HPDE6-E6E7 (cell line): ENCODE data around the gene H6PD.

Experiments used
- DNase-seq: peaks from one replicate; pipeline ENCODE4 v3.0.0; 2011; ENCODE audit warnings: missing footprints; ENCODE audit errors: extremely low spot score

H6PD gene

GRCh38 chr1:9240914-9241820, 6.6 kb downstream of the H6PD start:
- no peak for DNase-seq

GRCh38 chr1:9241891-9242290, 7.3 kb downstream of the H6PD start:
- no peak for DNase-seq

GRCh38 chr1:9242338-9242969, 7.9 kb downstream of the H6PD start:
- DNase-seq: no peak

GRCh38 chr1:9243066-9243739, 8.6 kb downstream of the H6PD start:
- no peak for DNase-seq

GRCh38 chr1:9244501-9245229, 10.1 kb downstream of the H6PD start:
- no peak for DNase-seq

- no peak for DNase-seq
Observed at GRCh38 chr1:9245230-9245619, 10.7 kb downstream of the H6PD start.

- DNase-seq: no peak
Observed at GRCh38 chr1:9245661-9246060, 11.1 kb downstream of the H6PD start.

- DNase-seq: no peak
Observed at GRCh38 chr1:9246215-9246614, 11.6 kb downstream of the H6PD start.

- no peak for DNase-seq
Observed at GRCh38 chr1:9246841-9247785, 12.5 kb downstream of the H6PD start.

- no peak for DNase-seq
Observed at GRCh38 chr1:9247894-9248293, 13.3 kb downstream of the H6PD start.

- no peak for DNase-seq
Observed at GRCh38 chr1:9248341-9249262, 14.0 kb downstream of the H6PD start.

GRCh38 chr1:9249263-9249533, 14.6 kb downstream of the H6PD start:
- no peak for DNase-seq

GRCh38 chr1:9249534-9250410, 15.2 kb downstream of the H6PD start:
- no peak for DNase-seq

GRCh38 chr1:9250411-9251381, 16.1 kb downstream of the H6PD start:
- DNase-seq: no peak

- no peak for DNase-seq
Observed at GRCh38 chr1:9251501-9251900, 16.9 kb downstream of the H6PD start.

- no peak for DNase-seq
Observed at GRCh38 chr1:9253004-9253403, 18.4 kb downstream of the H6PD start.

GRCh38 chr1:9253453-9254105, 19.0 kb downstream of the H6PD start:
- DNase-seq: no peak
